PFSK-1 (cell line): Measurements from ENCODE around the gene CHD5.

Experiments
- FOXP2 ChIP-seq: optimal IDR thresholded peaks from 2 replicates; pipeline ENCODE3; 2011; ENCODE audit warnings: borderline replicate concordance, control low read depth, inconsistent platforms; ENCODE audit not compliant: insufficient read depth; ENCODE audit errors: extremely low read length, extremely low read depth
- POLR2AphosphoS5 ChIP-seq: IDR thresholded peaks from 2 replicates; pipeline ENCODE4 v1.6.1; 2012; ENCODE audit warnings: low read depth, mild to moderate bottlenecking, control low read depth, low read length, moderate library complexity
- SIN3A ChIP-seq: IDR thresholded peaks from 2 replicates; pipeline ENCODE4 v1.6.1; 2012; ENCODE audit warnings: mild to moderate bottlenecking, low read length, moderate library complexity, borderline replicate concordance; ENCODE audit not compliant: insufficient read depth
- TAF1 ChIP-seq: IDR thresholded peaks from 2 replicates; pipeline ENCODE4 v1.6.1; 2012; ENCODE audit warnings: low read length, control low read depth, borderline replicate concordance; ENCODE audit not compliant: insufficient read depth

DNA sequence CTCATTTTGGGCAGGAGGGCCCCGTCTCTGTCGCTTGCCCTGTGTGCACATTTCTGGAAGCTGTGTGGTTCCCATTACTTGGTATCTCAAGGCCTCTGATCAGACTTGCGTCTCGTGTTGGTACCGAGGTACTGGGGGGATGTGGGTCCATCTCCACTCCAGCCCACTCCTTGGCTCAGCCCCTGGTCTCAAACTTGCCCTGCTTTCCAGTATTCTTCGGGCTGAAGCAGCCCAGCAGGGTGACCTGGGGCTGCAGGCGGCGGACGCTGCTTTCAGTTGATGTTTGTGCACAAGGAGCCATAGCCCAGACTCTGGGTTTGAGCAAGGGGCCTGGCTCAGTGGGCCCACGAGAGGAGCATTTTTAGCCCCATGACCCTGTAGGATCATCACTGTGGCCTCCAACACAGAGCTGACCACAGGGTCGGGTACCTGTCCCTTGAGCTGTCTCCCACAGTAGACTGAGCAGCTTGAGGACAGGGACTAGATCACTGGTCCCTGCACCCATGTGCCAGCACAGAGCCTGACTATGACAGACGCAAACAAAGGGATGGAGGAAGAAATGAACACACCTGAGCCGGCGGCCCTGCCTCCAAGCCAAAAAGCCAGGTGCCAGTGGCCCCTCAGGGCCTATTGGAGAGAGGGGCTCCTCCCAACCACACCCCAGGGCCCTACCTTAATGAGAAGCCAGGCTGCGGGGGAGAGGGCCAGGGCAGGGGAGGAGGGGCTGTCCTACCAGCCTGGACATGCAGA, 46.8 kb downstream of the CHD5 start:
- TF ChIP-seq FOXP2 (no peak), POLR2AphosphoS5 (no peak), SIN3A (no peak), TAF1 (no peak)
